ENCODE data around the gene SPOCK3. TPM values are rescaled to one million over a fixed set of nuclear protein-coding genes. Genes with fewer than 3 reads are reported as not detected.

The SPOCK3 gene
- total and polyA plus RNA-seq, 2 of the 13 experiments (the other 11 are each of a cell fraction or from before 2014, with no cell fraction given): not detected

DNA sequence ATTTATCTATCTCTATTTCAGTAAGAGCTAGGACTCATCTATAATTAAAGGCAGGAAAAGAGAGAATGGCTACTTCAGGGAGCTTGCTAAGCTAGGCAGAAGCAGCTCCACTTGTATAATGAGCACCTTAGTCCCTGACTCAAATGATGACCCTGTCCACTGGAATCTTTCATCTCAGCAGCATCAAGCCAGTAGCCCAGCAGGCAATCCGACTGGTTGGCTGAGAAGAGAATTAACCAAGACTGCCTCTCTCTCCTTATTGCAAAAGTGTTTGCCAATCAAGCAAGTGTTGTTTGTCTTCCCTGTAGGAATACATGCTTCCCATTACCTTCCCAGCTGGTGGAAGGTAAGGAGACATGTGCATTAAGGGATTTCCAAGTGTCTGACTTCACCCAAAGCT, 3.9 kb upstream of the SPOCK3 start:
- no peaks in the 10 kb centered on the region for H3K79me2 ChIP-seq (ENCODE audit: insufficient read depth, low read length)
- TF ChIP-seq ZNF552 (CRISPR knock-in tag; IDR thresholded peaks at IDR 0.05; ENCODE audit: borderline replicate concordance) (no peak), HMG20B (CRISPR knock-in tag; conservative IDR thresholded peaks at IDR 0.05) (no peak), ZSCAN25 (CRISPR knock-in tag; IDR thresholded peaks at IDR 0.05) (no peak), ZFY (CRISPR knock-in tag; IDR thresholded peaks at IDR 0.05) (no peak), ZBTB7A (CRISPR knock-in tag; IDR thresholded peaks at IDR 0.05) (no peak), NFKBIZ (CRISPR knock-in tag; IDR thresholded peaks at IDR 0.05) (no peak), KAT8 (CRISPR knock-in tag; IDR thresholded peaks at IDR 0.05) (no peak), ZNF331 (CRISPR knock-in tag; IDR thresholded peaks at IDR 0.05) (no peak), ZNF629 (CRISPR knock-in tag; conservative IDR thresholded peaks at IDR 0.05) (no peak)
- TF ChIP-seq, protein P1, sequence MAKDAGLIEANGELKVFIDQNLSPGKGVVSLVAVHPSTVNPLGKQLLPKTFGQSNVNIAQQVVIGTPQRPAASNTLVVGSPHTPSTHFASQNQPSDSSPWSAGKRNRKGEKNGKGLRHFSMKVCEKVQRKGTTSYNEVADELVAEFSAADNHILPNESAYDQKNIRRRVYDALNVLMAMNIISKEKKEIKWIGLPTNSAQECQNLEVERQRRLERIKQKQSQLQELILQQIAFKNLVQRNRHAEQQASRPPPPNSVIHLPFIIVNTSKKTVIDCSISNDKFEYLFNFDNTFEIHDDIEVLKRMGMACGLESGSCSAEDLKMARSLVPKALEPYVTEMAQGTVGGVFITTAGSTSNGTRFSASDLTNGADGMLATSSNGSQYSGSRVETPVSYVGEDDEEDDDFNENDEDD (CRISPR knock-in tag; IDR thresholded peaks at IDR 0.05; ENCODE audit: borderline replicate concordance): no peak
- no peak overlapping the region for H3K9ac ChIP-seq (ENCODE audit: insufficient read depth, low read depth, low read length)
- H3K36me3 ChIP-seq (replicated peaks in 1 of 2; ENCODE audit: control insufficient read depth in 1 of 2, insufficient read depth in 2 of 2, low read length in 2 of 2): no peaks in the 10 kb centered on the region
- no TSS peak for BruUV-seq (replicated peaks)
- no peaks in the 10 kb centered on the region for H4K20me1 ChIP-seq (ENCODE audit: insufficient read depth, low read length)
- peaks cover 0 to 20% of the 10 kb centered on the region in 2 experiments; a peak in 2 of 5 replicates for H3K27me3 ChIP-seq (ENCODE audit: control insufficient read depth in 1 of 2, insufficient read depth in 2 of 2, low read length in 2 of 2)
- H3K9me3 ChIP-seq (ENCODE audit: low read length): no peaks in the 10 kb centered on the region
- ChIA-PET CTCF (ENCODE audit: low intra/inter-chr PET ratio, low total read pairs) (no interaction called here), POLR2A (no interaction called here)
- H3K4me3 ChIP-seq (replicated peaks in 1 of 3; ENCODE audit: insufficient read depth in 1 of 3, low read depth in 2 of 3, low read length in 3 of 3): no peak overlapping the region
- WGBS (ENCODE audit: low lambda C conversion rate): 0% methylated on average over 1 of the region's 1 CpG
- DNase-seq (ENCODE audit: low spot score) (no peak), FAIRE-seq (no peak), ATAC-seq (no peak)
- H3K4me2 ChIP-seq (ENCODE audit: low read depth, low read length): no peak overlapping the region
- no peaks in the 10 kb centered on the region; the same call in 1 of the 2 replicates for H3K4me1 ChIP-seq (ENCODE audit: insufficient read depth, low read length)
- intact Hi-C loops (cut with micrococcal nuclease; ENCODE audit: unreplicated experiment) (no loop called here), in situ Hi-C loops (cut with HindIII; ENCODE audit: extremely low pct_ligation_motif_present, low pct_unique_long_range_greater_than_20kb) (no loop called here)
- H3K27ac ChIP-seq (ENCODE audit: extremely low read length, insufficient read depth, low read length): no peak overlapping the region
- H2AFZ ChIP-seq (ENCODE audit: low read length): no peak overlapping the region
